Adipose tissue (tissue), 3 donors: Measurements from ENCODE around the gene PLEKHA8. TPM values are rescaled to one million over a fixed set of nuclear protein-coding genes. Genes with fewer than 3 reads are reported as not detected.

ENCODE experiments used
- H3K27ac ChIP-seq: one replicate; pipeline ENCODE4 v1.5.1; 2013; ENCODE audit warnings: low read depth, low read length
- WGBS, 3 donors: extraction: QIAGEN DNeasy Blood & Tissue Kit; methylation state at CpG; one replicate each; pipeline ENCODE4 v1.1.7; 2013; 5-methylcytosine and 5-hydroxymethylcytosine counted together
- polyA plus RNA-seq, 3 donors: library from polyadenylated mRNA; stranded (reverse); fragments of 200-250 nt; gene quantifications; one replicate each; pipeline ENCODE4 v1.2.3, GENCODE V29; 2013
- donor health status: healthy with polysubstance abuse.
- donor health status: Bipolar disorder and iron deficiency.
- donor health status: healthy.

The PLEKHA8 gene
- polyA plus RNA-seq, 3 donors: 2.1 to 3.5 (median 3.0) TPM

GRCh38 chr7:30170476-30171205, 142.4 kb downstream of the PLEKHA8 start:
- H3K27ac ChIP-seq: no peak overlapping the region
- WGBS, 3 donors: 64 to 84% (median 66%) methylated on average over 6 of the region's 6 CpGs

- no peak overlapping the region for H3K27ac ChIP-seq
- 75 to 91% (median 89%) methylated on average over 9 of the region's 9 CpGs for WGBS, 3 donors
Observed at GRCh38 chr7:30171766-30172447, 143.7 kb downstream of the PLEKHA8 start.

- H3K27ac ChIP-seq: peak overlapping the region; percentile 17
- WGBS, 3 donors: 81 to 89% (median 88%) methylated on average over 3 of the region's 3 CpGs
Observed at GRCh38 chr7:30172451-30172850, 144.2 kb downstream of the PLEKHA8 start.

- 53 to 65% (median 59%) methylated on average over 13 of the region's 13 CpGs for WGBS, 3 donors
- peak overlapping the region; percentile 17 for H3K27ac ChIP-seq
Observed at GRCh38 chr7:30173058-30173897, 145.1 kb downstream of the PLEKHA8 start.

- 50 to 67% (median 59%) methylated on average over 3 of the region's 3 CpGs for WGBS, 3 donors
- H3K27ac ChIP-seq: no peak overlapping the region
Observed at GRCh38 chr7:30175180-30175579, 147.0 kb downstream of the PLEKHA8 start.

GRCh38 chr7:30175636-30176147, 147.5 kb downstream of the PLEKHA8 start:
- WGBS, 3 donors: 78 to 91% (median 88%) methylated on average over 7 of the region's 7 CpGs
- no peak overlapping the region for H3K27ac ChIP-seq

- WGBS, 3 donors: 68 to 90% (median 70%) methylated on average over 6 of the region's 6 CpGs
- H3K27ac ChIP-seq: no peak overlapping the region
Observed at GRCh38 chr7:30176463-30177109, 148.4 kb downstream of the PLEKHA8 start.

GRCh38 chr7:30177186-30177585, 149.0 kb downstream of the PLEKHA8 start:
- no peak overlapping the region for H3K27ac ChIP-seq
- 92 to 98% (median 93%) methylated on average over 5 of the region's 5 CpGs for WGBS, 3 donors

- H3K27ac ChIP-seq: no peak overlapping the region
Observed at GRCh38 chr7:30177965-30178364, 149.8 kb downstream of the PLEKHA8 start.

GRCh38 chr7:30178748-30179436, 150.7 kb downstream of the PLEKHA8 start:
- no peak overlapping the region for H3K27ac ChIP-seq
- WGBS, 3 donors: 45 to 67% (median 61%) methylated on average over 3 of the region's 3 CpGs

More at GRCh38 chr7:30177965-30178364, 149.8 kb downstream of the PLEKHA8 start:
- 56 to 68% (median 67%) methylated on average over 3 of the region's 3 CpGs for WGBS, 3 donors

Other genes starting within 250 kb of the PLEKHA8 start
- 1 to 10 TPM in 2 of 3 donors, under 1 TPM in 1; 0.93 to 1.2 (median 1.1) TPM for gene WIPF3, start 221.9 kb upstream of the PLEKHA8 start, polyA plus RNA-seq
- gene SCRN1, start 38.6 kb upstream of the PLEKHA8 start, polyA plus RNA-seq: 10 to 100 TPM in 2 of 3 donors, 1 to 10 TPM in 1; 9.0 to 33.5 (median 14.7) TPM
- gene FKBP14, start 1.7 kb upstream of the PLEKHA8 start, polyA plus RNA-seq: 1 to 10 TPM; 3.1 to 4.5 (median 3.7) TPM
- 100 to 1,000 TPM in 1 of 3 donors, 10 to 100 TPM in 1, 1 to 10 TPM in 1; 9.3 to 111 (median 72.0) TPM for gene MTURN, start 106.6 kb downstream of the PLEKHA8 start, polyA plus RNA-seq